T-helper 9 cell (primary cell): ENCODE results near the gene MAP7D1.
"Not testable (repeated sequence)": the region's sequence is repeated elsewhere in the genome, so short reads cannot be mapped to it uniquely, and the experiment has no call there.

Source experiments
- DNase-seq: peaks from one replicate; pipeline ENCODE4 v3.0.0-alpha.2; 2020

The MAP7D1 gene

DNA sequence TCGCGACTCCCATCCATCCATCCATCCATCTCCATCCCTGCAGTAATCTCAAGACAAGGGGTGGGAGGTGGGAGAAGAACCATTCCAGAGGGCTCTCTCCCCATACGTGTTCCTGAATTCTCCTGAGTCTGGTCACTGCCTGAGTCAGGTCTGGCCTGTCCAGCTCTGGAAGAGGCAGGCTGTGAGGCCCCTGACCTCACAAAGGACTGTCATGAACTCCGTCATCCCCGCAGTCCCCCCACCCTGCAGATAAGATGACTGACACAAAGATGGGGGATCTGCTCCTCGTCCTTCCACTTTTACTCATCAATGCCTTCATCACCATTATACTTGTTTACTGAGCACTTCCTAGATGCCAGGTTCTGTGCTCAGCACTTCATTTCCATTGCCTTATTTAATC is 1.6 kb upstream of the MAP7D1 start:
- DNase-seq = no peak

DNA sequence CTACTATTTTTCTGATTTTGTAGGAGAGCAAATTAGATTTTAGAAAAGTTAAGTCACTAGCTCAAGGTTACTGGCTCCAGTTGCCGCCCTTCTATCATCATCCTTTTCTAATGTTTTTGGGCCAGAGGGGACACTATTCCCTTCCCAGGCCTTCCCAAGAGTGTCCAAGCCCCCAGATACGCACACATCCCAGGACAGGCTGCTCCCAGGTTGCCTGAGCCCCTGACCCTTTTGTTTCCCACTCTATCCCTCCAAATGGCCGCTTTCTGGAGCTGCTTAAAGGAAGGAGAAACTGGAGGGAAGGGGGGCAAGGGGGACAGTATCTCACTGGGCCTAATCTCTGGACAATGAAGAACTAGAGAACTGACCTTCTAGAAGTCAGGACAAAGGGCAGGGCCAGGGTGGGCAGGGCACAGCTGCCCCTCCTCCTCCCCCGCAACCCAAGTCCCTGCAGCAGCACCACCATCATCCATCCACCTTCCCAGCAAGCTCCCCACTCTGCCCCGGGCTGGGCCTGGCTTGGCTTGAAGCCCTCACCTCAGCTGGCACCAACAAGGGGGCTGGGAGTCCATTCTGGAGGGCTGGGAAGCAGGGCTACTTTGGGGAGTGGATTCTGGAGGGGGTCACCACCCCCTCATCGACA is 1.1 kb upstream of the MAP7D1 start:
- no peak for DNase-seq

- peak; percentile 53 for DNase-seq
These were observed 562 bp downstream of the MAP7D1 start for GRCh38 chr1:36156329-36157114.

DNA sequence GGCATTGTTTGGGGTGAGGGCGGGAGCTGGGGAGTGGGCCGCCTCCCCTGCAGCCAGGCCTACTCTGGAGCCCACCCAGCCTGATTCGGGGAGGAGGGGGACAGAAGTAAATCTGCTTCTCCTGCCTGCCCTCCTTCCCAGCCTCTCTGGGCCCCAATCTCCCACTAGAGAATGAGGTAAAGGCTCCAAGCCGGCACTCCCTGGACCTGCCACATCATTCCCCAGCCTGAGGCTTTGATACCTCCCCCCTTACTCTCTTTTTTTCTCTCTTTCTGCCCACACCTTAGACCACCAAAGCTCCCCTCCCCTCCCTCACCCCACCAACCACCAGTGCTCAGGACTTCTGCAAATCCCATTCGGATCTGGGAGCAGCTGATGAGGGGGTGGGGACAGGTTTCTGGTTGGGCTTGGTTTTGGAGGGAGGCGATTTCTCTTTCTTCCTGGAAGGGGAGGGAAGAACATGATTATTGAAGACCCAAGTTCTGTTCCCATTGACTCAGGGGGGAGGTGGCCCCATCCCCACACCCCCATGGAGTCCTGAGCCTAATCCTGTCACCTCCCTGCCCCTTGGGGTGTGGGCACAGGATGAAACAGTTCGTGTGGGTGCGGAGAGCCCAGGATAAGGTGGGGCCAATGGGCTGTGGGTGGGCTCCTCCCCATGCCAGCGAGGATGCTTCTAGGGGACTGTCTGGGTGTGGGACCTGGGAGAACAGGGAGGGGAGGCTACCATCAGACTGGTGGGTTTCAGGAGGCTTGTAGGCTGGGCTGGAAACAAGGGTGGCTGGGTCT is 1.3 kb downstream of the MAP7D1 start:
- no peak for DNase-seq

- DNase-seq = no peak
These were observed 2.2 kb downstream of the MAP7D1 start for GRCh38 chr1:36157973-36158826.

GRCh38 chr1:36158827-36159252 is 2.9 kb downstream of the MAP7D1 start:
- DNase-seq = not testable (repeated sequence)

DNA sequence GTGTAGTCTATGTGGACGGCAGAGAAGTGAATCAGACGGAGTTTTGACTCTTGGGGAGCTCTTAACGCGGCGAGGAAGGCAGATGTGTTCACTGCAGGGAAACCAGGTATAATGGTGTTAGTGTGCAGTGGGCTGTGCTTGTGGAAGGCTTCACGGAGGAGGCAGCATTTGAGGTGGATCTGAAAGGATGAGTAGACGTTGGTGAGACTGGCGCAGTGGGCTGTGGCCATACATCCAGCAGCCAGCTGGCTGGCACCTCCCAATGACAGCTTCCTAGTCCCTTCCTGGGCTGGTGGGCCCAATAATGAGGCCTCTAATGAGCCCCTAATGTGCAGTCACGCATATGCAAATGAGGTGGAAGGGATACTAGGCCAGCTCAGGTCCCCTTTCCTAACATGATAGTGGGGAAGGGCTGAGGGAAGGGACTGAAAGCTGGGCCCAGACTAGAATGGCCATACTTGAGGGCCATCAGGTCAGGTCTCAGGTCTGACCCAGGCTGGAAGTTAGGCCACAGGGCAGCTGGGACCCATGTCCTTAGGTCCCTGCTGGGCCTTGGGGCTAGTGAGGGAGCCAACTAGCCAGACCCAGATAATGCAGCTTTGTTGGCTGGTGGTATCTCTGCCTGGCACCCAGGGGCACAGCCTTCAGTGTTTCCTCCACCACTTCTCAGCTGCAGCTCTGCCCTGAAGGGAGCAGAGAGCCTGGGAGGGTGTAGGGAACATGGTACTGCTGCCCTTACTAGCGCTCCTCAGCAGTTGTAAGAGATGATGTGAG is 3.8 kb downstream of the MAP7D1 start:
- no peak for DNase-seq

DNA sequence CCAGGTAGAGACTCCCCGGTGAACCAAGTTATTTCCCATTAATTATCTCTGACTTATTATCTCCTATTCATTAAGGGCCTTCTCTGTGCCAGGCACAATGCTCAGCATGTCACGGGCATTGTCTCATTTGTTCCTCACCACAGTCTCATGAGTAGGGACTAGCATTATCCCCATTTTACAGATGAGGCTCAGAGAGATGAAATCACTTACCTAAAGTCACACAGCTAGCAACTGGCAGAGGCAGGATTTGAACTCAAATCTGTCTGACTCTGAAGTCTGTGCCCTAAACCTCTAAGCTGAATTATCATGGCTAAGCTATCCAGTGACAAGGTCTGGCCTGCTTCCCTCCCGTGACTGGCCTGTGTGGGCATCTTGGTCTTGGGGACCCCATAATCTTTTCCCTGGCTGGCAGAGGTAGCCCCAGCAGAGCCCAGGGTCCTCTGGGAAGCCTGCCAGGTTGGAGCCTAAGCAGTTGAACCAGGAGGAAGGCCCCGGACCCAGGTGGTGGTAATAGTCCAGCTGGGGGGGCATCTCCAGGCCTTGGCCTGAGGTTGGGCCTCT is 4.5 kb downstream of the MAP7D1 start:
- no peak for DNase-seq

DNA sequence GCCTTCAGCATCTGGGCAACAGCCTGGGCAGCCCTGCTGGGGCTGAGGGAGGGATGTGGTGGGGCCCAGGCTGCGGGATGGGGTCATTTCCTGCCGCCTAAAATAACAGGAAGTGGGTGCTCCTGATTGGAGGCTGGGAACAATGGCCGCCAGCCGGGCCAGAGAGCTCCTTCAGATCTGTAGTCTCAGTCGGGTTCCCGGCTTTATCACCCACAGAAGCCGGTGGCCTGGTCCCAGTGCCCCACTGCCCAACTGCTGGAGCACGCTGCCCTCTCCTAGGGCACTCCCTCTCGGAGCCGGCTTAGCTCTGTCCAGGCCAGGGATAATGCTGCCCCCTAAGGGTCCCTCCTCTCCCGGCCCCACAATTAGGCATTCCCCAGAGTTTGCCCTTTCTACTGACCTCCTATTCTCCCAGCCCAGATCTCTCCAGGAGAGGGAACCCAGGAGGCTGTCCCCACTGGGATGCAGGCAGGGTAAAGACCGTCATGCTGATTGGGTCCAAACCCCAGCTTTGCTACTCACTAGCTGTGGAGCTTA is 5.1 kb downstream of the MAP7D1 start:
- peak; percentile 38 for DNase-seq

- DNase-seq = peak; percentile 37
These were observed 5.9 kb downstream of the MAP7D1 start for GRCh38 chr1:36161641-36162531.

- DNase-seq = no peak
These were observed 6.8 kb downstream of the MAP7D1 start for GRCh38 chr1:36162680-36163239.

DNA sequence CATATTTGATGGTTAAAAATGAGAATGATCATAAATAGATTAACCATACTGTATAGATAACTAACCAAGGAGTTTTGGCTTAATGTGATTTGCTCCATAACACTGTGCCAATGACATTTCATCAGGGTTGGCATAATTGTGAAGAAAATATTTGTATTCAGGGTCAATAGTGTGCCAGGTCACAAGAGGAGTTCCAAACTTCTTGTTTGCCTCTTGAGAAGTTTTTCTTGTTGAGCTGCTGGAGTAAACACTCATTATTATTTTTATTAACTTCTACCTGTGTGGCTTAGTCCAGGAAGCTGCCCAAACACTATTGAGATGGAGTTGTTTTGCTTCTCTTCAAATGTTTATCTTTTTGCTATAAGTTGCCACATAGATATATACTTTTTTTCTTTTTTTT is 7.5 kb downstream of the MAP7D1 start:
- DNase-seq = no peak

DNA sequence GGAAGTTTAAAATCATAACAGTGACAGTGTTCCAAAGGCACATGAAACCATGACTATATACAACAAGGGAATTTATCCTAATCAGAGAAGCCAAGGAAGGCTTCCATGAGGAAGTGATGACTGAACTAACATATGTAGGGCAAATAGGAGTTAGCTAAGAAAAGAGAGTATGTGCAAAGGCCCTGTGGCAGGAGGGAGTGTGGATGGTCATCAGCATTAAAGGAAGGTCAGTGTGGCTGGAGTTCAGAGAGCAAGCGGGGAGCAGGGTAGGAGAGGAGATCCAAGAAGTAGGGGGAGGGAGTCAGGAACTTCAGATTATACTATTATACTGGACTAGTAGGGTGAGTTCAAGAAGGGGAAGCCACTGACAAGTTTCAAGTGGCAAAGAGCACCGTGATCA is 8.4 kb downstream of the MAP7D1 start:
- DNase-seq = no peak

DNA sequence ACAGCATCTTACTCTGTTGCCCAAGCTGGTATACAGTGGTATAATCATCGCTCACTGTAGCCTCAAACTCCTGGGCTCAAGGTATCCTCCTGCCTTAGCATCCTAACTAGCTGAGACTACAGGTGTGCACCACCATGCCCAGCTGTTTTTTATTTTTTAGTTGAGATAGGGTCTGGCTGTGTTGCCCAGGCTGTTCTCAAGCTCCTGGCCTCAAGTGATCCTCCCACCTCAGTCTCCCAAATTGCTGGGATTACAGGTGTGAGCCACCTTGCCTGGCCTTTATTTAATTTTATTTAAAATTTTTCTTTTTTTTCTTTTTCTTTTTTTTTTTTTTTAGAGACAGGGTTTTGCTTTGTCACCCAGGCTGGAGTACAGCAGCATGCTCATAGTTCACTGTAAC is 9.2 kb downstream of the MAP7D1 start:
- DNase-seq = no peak

- no peak for DNase-seq
These were observed 10.2 kb downstream of the MAP7D1 start for GRCh38 chr1:36166136-36166535.

DNA sequence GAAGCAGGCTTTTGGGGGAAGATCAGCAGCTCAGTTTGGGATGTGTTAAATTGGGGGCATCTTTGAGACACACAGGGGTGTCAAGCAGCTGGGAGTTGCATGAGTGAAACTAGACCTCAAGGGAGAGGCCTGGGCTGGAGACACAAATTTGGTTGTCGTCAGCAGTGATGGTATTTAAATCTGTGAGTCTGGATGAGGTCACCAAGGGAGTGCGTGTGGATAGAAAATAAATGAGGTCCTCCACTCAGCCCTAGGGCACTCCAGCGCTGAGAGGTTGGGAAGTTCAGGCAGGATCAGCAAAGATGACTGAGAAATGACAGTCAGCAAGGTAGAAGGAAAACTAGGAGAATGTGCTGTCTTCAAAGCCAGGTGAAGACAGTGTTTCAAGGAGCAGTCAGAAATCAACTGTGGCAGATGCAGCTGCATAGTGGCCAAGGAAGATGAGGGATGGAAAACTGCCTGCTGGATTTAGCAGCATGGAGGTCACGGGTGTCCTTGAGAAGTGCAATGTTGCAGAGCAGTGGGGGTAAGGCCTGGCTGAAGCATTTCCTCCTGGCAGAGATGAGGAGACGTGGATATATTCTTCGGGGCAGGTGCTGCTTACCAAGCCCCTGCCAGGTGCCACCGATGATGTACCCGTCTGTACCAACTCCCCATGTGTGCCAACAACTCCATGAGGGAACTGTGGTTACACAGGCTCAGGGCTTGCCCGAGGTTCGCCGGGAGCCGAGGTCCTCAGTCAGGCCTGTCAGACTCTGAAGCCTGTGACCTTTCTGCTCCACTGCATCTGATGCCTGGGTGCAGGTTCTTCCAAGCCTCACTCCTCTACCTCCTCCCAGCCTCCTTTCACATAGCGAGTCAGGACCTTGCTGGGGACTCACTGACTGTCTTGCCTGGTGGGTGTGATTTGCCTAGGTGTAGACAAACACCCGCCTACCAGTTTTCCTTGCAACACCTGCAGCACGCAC is 11.3 kb downstream of the MAP7D1 start:
- DNase-seq = no peak

DNA sequence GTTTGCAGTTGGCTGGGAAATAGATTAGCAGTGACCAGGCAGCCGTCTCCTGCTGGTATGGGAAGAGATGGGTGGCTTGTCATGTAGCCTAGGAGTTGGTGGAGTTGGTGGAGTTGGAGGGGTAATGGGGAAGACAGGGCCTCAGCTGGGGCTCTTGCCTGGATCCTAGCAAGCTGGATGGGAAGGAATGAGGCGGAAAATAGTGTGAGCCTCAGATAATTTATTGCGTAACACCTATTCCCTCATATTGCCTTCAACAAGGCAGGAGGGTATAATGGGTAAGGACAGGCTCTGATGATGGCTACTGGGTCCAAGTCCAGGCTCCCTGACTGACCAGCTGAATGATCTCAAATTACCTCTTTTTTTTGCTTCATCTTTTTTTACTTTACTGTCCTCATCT is 12.6 kb downstream of the MAP7D1 start:
- no peak for DNase-seq

GRCh38 chr1:36170643-36171412 is 14.9 kb downstream of the MAP7D1 start:
- no peak for DNase-seq
